8988T (cell line): Measurements from ENCODE around the gene GOLGA6C.
A peak's percentile ranks its signal among the peaks of the same experiment; 100 is the strongest.
"Not testable (repeated sequence)": the region's sequence is repeated elsewhere in the genome, so short reads cannot be mapped to it uniquely, and the experiment has no call there.

Source experiments
- DNase-seq: peaks from one replicate; pipeline ENCODE4 v3.0.0; 2011

Gene GOLGA6C

GRCh38 chr15:75258620-75259343, 648 bp downstream of the GOLGA6C start:
- DNase-seq: not testable (repeated sequence)

- not testable (repeated sequence) for DNase-seq
Observed at GRCh38 chr15:75259873-75260272, 1.7 kb downstream of the GOLGA6C start.

GRCh38 chr15:75273751-75274359, 15.7 kb downstream of the GOLGA6C start:
- DNase-seq: not testable (repeated sequence)

- not testable (repeated sequence) for DNase-seq
Observed at GRCh38 chr15:75274509-75275107, 16.5 kb downstream of the GOLGA6C start.

- not testable (repeated sequence) for DNase-seq
Observed at GRCh38 chr15:75275617-75276016, 17.5 kb downstream of the GOLGA6C start.

- DNase-seq: not testable (repeated sequence)
Observed at GRCh38 chr15:75278497-75278896, 20.4 kb downstream of the GOLGA6C start.

- DNase-seq: not testable (repeated sequence)
Observed at GRCh38 chr15:75282572-75282971, 24.4 kb downstream of the GOLGA6C start, which contains the start of gene GOLGA6D. Gene GOLGA6D (plus strand): TSS chr15:75282835. CDS start chr15:75282876, 41 bp downstream.

GRCh38 chr15:75284152-75284551, 26.0 kb downstream of the GOLGA6C start:
- DNase-seq: not testable (repeated sequence)

- not testable (repeated sequence) for DNase-seq
Observed at GRCh38 chr15:75293660-75294059, 35.5 kb downstream of the GOLGA6C start.

- not testable (repeated sequence) for DNase-seq
Observed at GRCh38 chr15:75298541-75299310, 40.6 kb downstream of the GOLGA6C start.

- DNase-seq: not testable (repeated sequence)
Observed at GRCh38 chr15:75299311-75299688, 41.2 kb downstream of the GOLGA6C start.

GRCh38 chr15:75300026-75300425, 41.9 kb downstream of the GOLGA6C start:
- DNase-seq: not testable (repeated sequence)

GRCh38 chr15:75302318-75302717, 44.2 kb downstream of the GOLGA6C start:
- DNase-seq: no peak

- DNase-seq: not testable (repeated sequence)
Observed at GRCh38 chr15:75302753-75303152, 44.6 kb downstream of the GOLGA6C start.

GRCh38 chr15:75306188-75306587, 48.1 kb downstream of the GOLGA6C start:
- no peak for DNase-seq

GRCh38 chr15:75307778-75308390, 49.8 kb downstream of the GOLGA6C start:
- DNase-seq: peak; percentile 45

GRCh38 chr15:75309711-75310110, 51.6 kb downstream of the GOLGA6C start:
- DNase-seq: no peak

GRCh38 chr15:75312548-75312947, 54.4 kb downstream of the GOLGA6C start:
- not testable (repeated sequence) for DNase-seq

GRCh38 chr15:75313116-75313845, 55.1 kb downstream of the GOLGA6C start:
- DNase-seq: no peak

- no peak for DNase-seq
Observed at GRCh38 chr15:75314552-75315290, 56.6 kb downstream of the GOLGA6C start.
